Measurements from ENCODE around the gene ZNF548.
"Not testable (repeated sequence)": the region's sequence is repeated elsewhere in the genome, so short reads cannot be mapped to it uniquely, and the experiment has no call there.

ZNF548 gene

GRCh38 chr19:57389730-57390598 is at the start of gene ZNF548:
TSS of gene ZNF548 (plus strand) at chr19:57389854. CDS start at chr19:57390100, 246 bp downstream.
- peak; percentile 97 for DNase-seq

GRCh38 chr19:57342582-57342981 is 47.1 kb upstream of the ZNF548 start:
- DNase-seq = no peak

GRCh38 chr19:57348136-57348535 is 41.5 kb upstream of the ZNF548 start:
- DNase-seq = no peak

- peak; percentile 86 for DNase-seq
Measured at GRCh38 chr19:57350877-57351805, 38.5 kb upstream of the ZNF548 start, which contains the start of gene ZNF304. TSS of gene ZNF304 (plus strand) at chr19:57351271. CDS start at chr19:57351665, 394 bp downstream.

GRCh38 chr19:57351867-57352266 is 37.8 kb upstream of the ZNF548 start:
- DNase-seq = no peak

GRCh38 chr19:57355916-57356315 is 33.7 kb upstream of the ZNF548 start:
- DNase-seq = no peak

- no peak for DNase-seq
Measured at GRCh38 chr19:57357406-57357805, 32.2 kb upstream of the ZNF548 start.

GRCh38 chr19:57359300-57359699 is 30.4 kb upstream of the ZNF548 start:
- no peak for DNase-seq

GRCh38 chr19:57362419-57362818 is 27.2 kb upstream of the ZNF548 start:
- DNase-seq = no peak

- peak; percentile 97 for DNase-seq
Measured at GRCh38 chr19:57362997-57363687, 26.5 kb upstream of the ZNF548 start, which contains the start of the genes TRAPPC2B and ZNF547. TSS of gene TRAPPC2B (plus strand) at chr19:57363551. CDS start at chr19:57364834, 1,283 bp downstream. TSS of gene ZNF547 (plus strand) at chr19:57363551. CDS start at chr19:57368556, 5,005 bp downstream.

GRCh38 chr19:57363688-57364181 is 25.9 kb upstream of the ZNF548 start:
- no peak for DNase-seq

- no peak for DNase-seq
Measured at GRCh38 chr19:57366776-57367175, 22.9 kb upstream of the ZNF548 start.

GRCh38 chr19:57374179-57374578 is 15.5 kb upstream of the ZNF548 start:
- no peak for DNase-seq

- DNase-seq = not testable (repeated sequence)
Measured at GRCh38 chr19:57374647-57375046, 15.0 kb upstream of the ZNF548 start.

- DNase-seq = no peak
Measured at GRCh38 chr19:57376151-57376550, 13.5 kb upstream of the ZNF548 start.

GRCh38 chr19:57377498-57378146 is 12.0 kb upstream of the ZNF548 start:
- DNase-seq = no peak

GRCh38 chr19:57380923-57381322 is 8.7 kb upstream of the ZNF548 start:
- no peak for DNase-seq

- no peak for DNase-seq
Measured at GRCh38 chr19:57382806-57383488, 6.7 kb upstream of the ZNF548 start.

GRCh38 chr19:57389194-57389729 is 392 bp upstream of the ZNF548 start:
- no peak for DNase-seq

GRCh38 chr19:57395710-57396109 is 6.1 kb downstream of the ZNF548 start:
- no peak for DNase-seq

- no peak for DNase-seq
Measured at GRCh38 chr19:57398868-57399267, 9.2 kb downstream of the ZNF548 start.
